ENCODE measurements around the gene CENPF. TPM values are rescaled to one million over a fixed set of nuclear protein-coding genes. Genes with fewer than 3 reads are reported as not detected.

Gene CENPF
- total and polyA plus RNA-seq, 2 experiments from 2014 or later, result 123 to 376 TPM

DNA sequence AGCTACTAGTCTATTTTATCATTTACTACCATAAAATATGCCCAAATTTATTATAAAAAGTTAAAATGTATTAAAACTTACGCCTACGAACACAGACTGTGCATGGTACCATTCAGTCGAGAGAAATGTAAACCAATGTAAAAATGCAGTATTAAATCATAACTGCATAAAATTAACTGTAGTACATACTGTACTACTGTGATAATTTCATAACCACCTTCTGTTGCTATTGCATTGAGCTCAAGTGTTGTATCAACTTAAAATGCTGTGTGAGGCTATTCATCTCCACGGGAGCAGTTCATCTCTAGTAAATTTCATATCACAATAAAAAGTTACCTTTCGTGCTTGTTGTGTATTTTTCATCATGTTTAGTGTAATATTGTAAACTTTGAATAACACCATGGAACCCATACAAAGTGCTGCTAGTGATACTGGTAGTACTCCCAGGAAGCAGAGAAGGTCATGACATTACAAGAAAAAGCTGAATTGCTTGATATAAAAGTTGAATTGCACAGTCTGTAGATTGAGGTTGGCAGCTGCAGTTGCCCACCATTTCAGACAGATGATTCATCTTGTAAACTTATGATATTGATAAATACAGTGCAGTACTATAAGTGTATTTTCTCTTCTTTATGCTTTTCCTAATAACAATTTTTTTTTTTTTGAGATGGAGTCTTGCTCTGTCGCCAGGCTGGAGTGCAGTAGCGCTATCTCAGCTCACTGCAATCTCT is 19.0 kb upstream of the CENPF start:
- Mint-ChIP-seq H3K36me3 (ENCODE audit: low read depth) (no peaks in the 10 kb centered on the region), H3K9me3 (no peaks in the 10 kb centered on the region), H3K27ac (no peak overlapping the region), H3K4me3 (no peak overlapping the region), H3K27me3 (ENCODE audit: insufficient read depth, low read depth, poor library complexity) (no peaks in the 10 kb centered on the region), H3K4me1 (peaks cover 16% of the 10 kb centered on the region)
- TF ChIP-seq EZH2 (IDR thresholded peaks at IDR 0.05; ENCODE audit: low read depth, unreplicated experiment) (no peak), CREB1 (CRISPR knock-in tag; IDR thresholded peaks at IDR 0.05; ENCODE audit: low read depth) (no peak), NANOG (IDR thresholded peaks at IDR 0.05; ENCODE audit: borderline replicate concordance) (no peak), JUNB (IDR thresholded peaks at IDR 0.05; ENCODE audit: unreplicated experiment) (no peak), STAT1 (IDR thresholded peaks at IDR 0.05; ENCODE audit: unreplicated experiment) (no peak)
- TF ChIP-seq, protein P1, sequence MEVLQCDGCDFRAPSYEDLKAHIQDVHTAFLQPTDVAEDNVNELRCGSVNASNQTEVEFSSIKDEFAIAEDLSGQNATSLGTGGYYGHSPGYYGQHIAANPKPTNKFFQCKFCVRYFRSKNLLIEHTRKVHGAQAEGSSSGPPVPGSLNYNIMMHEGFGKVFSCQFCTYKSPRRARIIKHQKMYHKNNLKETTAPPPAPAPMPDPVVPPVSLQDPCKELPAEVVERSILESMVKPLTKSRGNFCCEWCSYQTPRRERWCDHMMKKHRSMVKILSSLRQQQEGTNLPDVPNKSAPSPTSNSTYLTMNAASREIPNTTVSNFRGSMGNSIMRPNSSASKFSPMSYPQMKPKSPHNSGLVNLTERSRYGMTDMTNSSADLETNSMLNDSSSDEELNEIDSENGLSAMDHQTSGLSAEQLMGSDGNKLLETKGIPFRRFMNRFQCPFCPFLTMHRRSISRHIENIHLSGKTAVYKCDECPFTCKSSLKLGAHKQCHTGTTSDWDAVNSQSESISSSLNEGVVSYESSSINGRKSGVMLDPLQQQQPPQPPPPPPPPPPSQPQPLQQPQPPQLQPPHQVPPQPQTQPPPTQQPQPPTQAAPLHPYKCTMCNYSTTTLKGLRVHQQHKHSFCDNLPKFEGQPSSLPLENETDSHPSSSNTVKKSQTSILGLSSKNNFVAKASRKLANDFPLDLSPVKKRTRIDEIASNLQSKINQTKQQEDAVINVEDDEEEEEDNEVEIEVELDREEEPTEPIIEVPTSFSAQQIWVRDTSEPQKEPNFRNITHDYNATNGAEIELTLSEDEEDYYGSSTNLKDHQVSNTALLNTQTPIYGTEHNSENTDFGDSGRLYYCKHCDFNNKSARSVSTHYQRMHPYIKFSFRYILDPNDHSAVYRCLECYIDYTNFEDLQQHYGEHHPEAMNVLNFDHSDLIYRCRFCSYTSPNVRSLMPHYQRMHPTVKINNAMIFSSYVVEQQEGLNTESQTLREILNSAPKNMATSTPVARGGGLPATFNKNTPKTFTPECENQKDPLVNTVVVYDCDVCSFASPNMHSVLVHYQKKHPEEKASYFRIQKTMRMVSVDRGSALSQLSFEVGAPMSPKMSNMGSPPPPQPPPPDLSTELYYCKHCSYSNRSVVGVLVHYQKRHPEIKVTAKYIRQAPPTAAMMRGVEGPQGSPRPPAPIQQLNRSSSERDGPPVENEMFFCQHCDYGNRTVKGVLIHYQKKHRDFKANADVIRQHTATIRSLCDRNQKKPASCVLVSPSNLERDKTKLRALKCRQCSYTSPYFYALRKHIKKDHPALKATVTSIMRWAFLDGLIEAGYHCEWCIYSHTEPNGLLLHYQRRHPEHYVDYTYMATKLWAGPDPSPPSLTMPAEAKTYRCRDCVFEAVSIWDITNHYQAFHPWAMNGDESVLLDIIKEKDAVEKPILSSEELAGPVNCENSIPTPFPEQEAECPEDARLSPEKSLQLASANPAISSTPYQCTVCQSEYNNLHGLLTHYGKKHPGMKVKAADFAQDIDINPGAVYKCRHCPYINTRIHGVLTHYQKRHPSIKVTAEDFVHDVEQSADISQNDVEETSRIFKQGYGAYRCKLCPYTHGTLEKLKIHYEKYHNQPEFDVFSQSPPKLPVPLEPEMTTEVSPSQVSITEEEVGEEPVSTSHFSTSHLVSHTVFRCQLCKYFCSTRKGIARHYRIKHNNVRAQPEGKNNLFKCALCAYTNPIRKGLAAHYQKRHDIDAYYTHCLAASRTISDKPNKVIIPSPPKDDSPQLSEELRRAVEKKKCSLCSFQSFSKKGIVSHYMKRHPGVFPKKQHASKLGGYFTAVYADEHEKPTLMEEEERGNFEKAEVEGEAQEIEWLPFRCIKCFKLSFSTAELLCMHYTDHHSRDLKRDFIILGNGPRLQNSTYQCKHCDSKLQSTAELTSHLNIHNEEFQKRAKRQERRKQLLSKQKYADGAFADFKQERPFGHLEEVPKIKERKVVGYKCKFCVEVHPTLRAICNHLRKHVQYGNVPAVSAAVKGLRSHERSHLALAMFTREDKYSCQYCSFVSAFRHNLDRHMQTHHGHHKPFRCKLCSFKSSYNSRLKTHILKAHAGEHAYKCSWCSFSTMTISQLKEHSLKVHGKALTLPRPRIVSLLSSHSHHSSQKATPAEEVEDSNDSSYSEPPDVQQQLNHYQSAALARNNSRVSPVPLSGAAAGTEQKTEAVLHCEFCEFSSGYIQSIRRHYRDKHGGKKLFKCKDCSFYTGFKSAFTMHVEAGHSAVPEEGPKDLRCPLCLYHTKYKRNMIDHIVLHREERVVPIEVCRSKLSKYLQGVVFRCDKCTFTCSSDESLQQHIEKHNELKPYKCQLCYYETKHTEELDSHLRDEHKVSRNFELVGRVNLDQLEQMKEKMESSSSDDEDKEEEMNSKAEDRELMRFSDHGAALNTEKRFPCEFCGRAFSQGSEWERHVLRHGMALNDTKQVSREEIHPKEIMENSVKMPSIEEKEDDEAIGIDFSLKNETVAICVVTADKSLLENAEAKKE (CRISPR knock-in tag; IDR thresholded peaks at IDR 0.05), result no peak
- TF ChIP-seq, protein P2, sequence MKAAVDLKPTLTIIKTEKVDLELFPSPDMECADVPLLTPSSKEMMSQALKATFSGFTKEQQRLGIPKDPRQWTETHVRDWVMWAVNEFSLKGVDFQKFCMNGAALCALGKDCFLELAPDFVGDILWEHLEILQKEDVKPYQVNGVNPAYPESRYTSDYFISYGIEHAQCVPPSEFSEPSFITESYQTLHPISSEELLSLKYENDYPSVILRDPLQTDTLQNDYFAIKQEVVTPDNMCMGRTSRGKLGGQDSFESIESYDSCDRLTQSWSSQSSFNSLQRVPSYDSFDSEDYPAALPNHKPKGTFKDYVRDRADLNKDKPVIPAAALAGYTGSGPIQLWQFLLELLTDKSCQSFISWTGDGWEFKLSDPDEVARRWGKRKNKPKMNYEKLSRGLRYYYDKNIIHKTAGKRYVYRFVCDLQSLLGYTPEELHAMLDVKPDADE (IDR thresholded peaks at IDR 0.05), result no peak
- H3K4me1 ChIP-seq (ENCODE audit: insufficient read depth), result peaks cover 11% of the 10 kb centered on the region
- no peak overlapping the region for H2AFZ ChIP-seq
- no peak overlapping the region for H3K27ac ChIP-seq (ENCODE audit: low read depth)
- no peaks in the 10 kb centered on the region for H4K20me1 ChIP-seq (replicated peaks; ENCODE audit: insufficient read depth)
- no peak overlapping the region for H3K4me2 ChIP-seq
- DNase-seq (ENCODE audit: low spot score) (no peak), ATAC-seq (no peak)
- no peaks in the 10 kb centered on the region for H3F3A ChIP-seq (replicated peaks; ENCODE audit: low read depth)
- no peak overlapping the region for H3K4me3 ChIP-seq
- H3K79me2 ChIP-seq (replicated peaks; ENCODE audit: insufficient read depth), result no peaks in the 10 kb centered on the region
- H3K27me3 ChIP-seq (ENCODE audit: insufficient read depth), result no peaks in the 10 kb centered on the region
- no peaks in the 10 kb centered on the region for H3K36me3 ChIP-seq (ENCODE audit: insufficient read depth)
- H3K9me2 ChIP-seq (ENCODE audit: insufficient read depth), result no peaks in the 10 kb centered on the region

All from GM23338 (cell line).